WERI-Rb-1 (cell line): ENCODE data around the gene RPL6.
A peak's percentile ranks its signal among the peaks of the same experiment; 100 is the strongest.
"Not testable (repeated sequence)": the region's sequence is repeated elsewhere in the genome, so short reads cannot be mapped to it uniquely, and the experiment has no call there.

ENCODE experiments used
- DNase-seq: peaks from one replicate; pipeline ENCODE4 v3.0.0-alpha.2; 2020
- H3K27ac ChIP-seq: fragments of 250-450 bp; sonication (Bioruptor Pico); 2 replicates; pipeline ENCODE4 v1.5.1; 2020; ENCODE audit warnings: mild to moderate bottlenecking, moderate library complexity
- H3K27me3 ChIP-seq: fragments of 250-450 bp; sonication (Bioruptor Pico); 2 replicates; pipeline ENCODE4 v1.5.1; 2021; ENCODE audit warnings: mild to moderate bottlenecking, low read depth, moderate library complexity; ENCODE audit not compliant: insufficient read depth, severe bottlenecking
- H3K36me3 ChIP-seq: fragments of 250-450 bp; sonication (Bioruptor Pico); 2 replicates; pipeline ENCODE4 v1.5.1; 2020; ENCODE audit warnings: mild to moderate bottlenecking, moderate library complexity
- H3K4me3 ChIP-seq: 2 replicates; pipeline ENCODE4 v1.5.1; 2011; ENCODE audit warnings: low read depth, mild to moderate bottlenecking, control low read depth, low read length
- H3K9me3 ChIP-seq: fragments of 250-450 bp; sonication (Bioruptor Pico); 2 replicates; pipeline ENCODE4 v1.5.1; 2021; ENCODE audit warnings: mild to moderate bottlenecking, moderate library complexity; ENCODE audit not compliant: severe bottlenecking
- CTCF ChIP-seq: IDR thresholded peaks from 2 replicates; pipeline ENCODE4 v1.5.1; 2011; ENCODE audit warnings: low read depth, mild to moderate bottlenecking, control low read depth, inconsistent platforms, low read length

The RPL6 gene

GRCh38 chr12:112409064-112409905, at the start of gene RPL6:
Gene RPL6 (minus strand): TSS chr12:112409605. CDS start chr12:112408656, 949 bp downstream.
- Histone ChIP-seq H3K4me3 (peak within 1 kb of the TSS; percentile 83), H3K36me3 (peaks cover 50% of the 10 kb centered on the region)
- peak; percentile 80 for DNase-seq

GRCh38 chr12:112458751-112459150, 49.3 kb upstream of the RPL6 start:
- H3K4me3 ChIP-seq: no peak overlapping the region
- H3K36me3 ChIP-seq: peaks cover 35% of the 10 kb centered on the region
- TF ChIP-seq CTCF: no peak
- DNase-seq: no peak
- no peaks in the 10 kb centered on the region for H3K27me3 ChIP-seq
- no peak overlapping the region for H3K27ac ChIP-seq
- H3K9me3 ChIP-seq: no peaks in the 10 kb centered on the region

More at GRCh38 chr12:112409064-112409905, at the start of gene RPL6:
- Histone ChIP-seq H3K9me3 (no peaks in the 10 kb centered on the region), H3K27ac (peak within 1 kb of the TSS; percentile 95), H3K27me3 (no peaks in the 10 kb centered on the region)
- TF ChIP-seq CTCF: no peak

- Histone ChIP-seq H3K27ac (no peak overlapping the region), H3K36me3 (peaks cover 37% of the 10 kb centered on the region), H3K9me3 (no peaks in the 10 kb centered on the region), H3K27me3 (no peaks in the 10 kb centered on the region), H3K4me3 (no peak overlapping the region)
- no peak for TF ChIP-seq CTCF
- no peak for DNase-seq
Observed at GRCh38 chr12:112458330-112458729, 48.9 kb upstream of the RPL6 start.

GRCh38 chr12:112457142-112457541, 47.7 kb upstream of the RPL6 start:
- H3K27ac ChIP-seq, H3K9me3 ChIP-seq, H3K27me3 ChIP-seq, DNase-seq, H3K4me3 ChIP-seq: not testable (repeated sequence)
- H3K36me3 ChIP-seq: peaks cover 42% of the 10 kb centered on the region

- no peak for TF ChIP-seq CTCF
- no peak overlapping the region for H3K4me3 ChIP-seq
- no peak overlapping the region for H3K27ac ChIP-seq
- H3K9me3 ChIP-seq: no peaks in the 10 kb centered on the region
- DNase-seq: no peak
- H3K36me3 ChIP-seq: peaks cover 51% of the 10 kb centered on the region
- no peaks in the 10 kb centered on the region for H3K27me3 ChIP-seq
Observed at GRCh38 chr12:112456029-112456428, 46.6 kb upstream of the RPL6 start.

- no peak for TF ChIP-seq CTCF
- peaks cover 55% of the 10 kb centered on the region for H3K36me3 ChIP-seq
- H3K27ac ChIP-seq: no peak overlapping the region
Observed at GRCh38 chr12:112450725-112451124, 41.3 kb upstream of the RPL6 start.

GRCh38 chr12:112448165-112448564, 38.8 kb upstream of the RPL6 start:
- peaks cover 39% of the 10 kb centered on the region for H3K36me3 ChIP-seq

More at GRCh38 chr12:112450725-112451124, 41.3 kb upstream of the RPL6 start:
- Histone ChIP-seq H3K4me3 (no peak overlapping the region), H3K9me3 (no peaks in the 10 kb centered on the region), H3K27me3 (no peaks in the 10 kb centered on the region)
- DNase-seq: no peak

More at GRCh38 chr12:112448165-112448564, 38.8 kb upstream of the RPL6 start:
- H3K27me3 ChIP-seq, H3K9me3 ChIP-seq, H3K4me3 ChIP-seq, H3K27ac ChIP-seq, DNase-seq: not testable (repeated sequence)
